Transverse colon (tissue), 4 donors: ENCODE measurements around the gene GJB4. TPM values are rescaled to one million over a fixed set of nuclear protein-coding genes. Genes with fewer than 3 reads are reported as not detected.

Source experiments
- DNase-seq: peaks from one replicate; pipeline ENCODE4 v3.0.0-alpha.2; 2019
- H3K27ac ChIP-seq, 4 donors: fragments of 200-600 bp; sonication (generic); 2 replicates each; pipeline ENCODE4 v1.5.1; 2016 to 2018; ENCODE audit warnings: inconsistent platforms in 4 of 4
- H3K27me3 ChIP-seq: fragments of 200-600 bp; sonication (generic); 2 replicates; pipeline ENCODE4 v1.5.1; 2017; ENCODE audit warnings: inconsistent platforms
- H3K36me3 ChIP-seq, 4 donors: fragments of 200-600 bp; sonication (generic); 2 replicates each; pipeline ENCODE4 v1.5.1; 2017 to 2019; ENCODE audit warnings: inconsistent platforms in 4 of 4
- H3K4me1 ChIP-seq, 4 donors: fragments of 200-600 bp; sonication (generic); 2 replicates each; pipeline ENCODE4 v1.5.1; 2017 to 2020; ENCODE audit warnings: inconsistent platforms in 4 of 4
- H3K4me3 ChIP-seq, 4 donors: fragments of 200-600 bp; sonication (generic); 1 replicate in 1 of 4; 2 replicates in 3 of 4; pipeline versions ENCODE4 v1.5.1 to v1.6.1; 2017 to 2019; ENCODE audit warnings: inconsistent platforms in 4 of 4
- H3K9me3 ChIP-seq, 2 donors: fragments of 200-600 bp; sonication (generic); 2 replicates each; pipeline ENCODE4 v1.5.1; 2017 to 2019; ENCODE audit warnings: inconsistent platforms in 2 of 2
- EP300 ChIP-seq: sonication (generic); formaldehyde crosslinking; IDR thresholded peaks from one replicate; pipeline ENCODE4 v1.6.1; 2017; ENCODE audit warnings: antibody characterized with exemption, low read depth
- POLR2A ChIP-seq: fragments of 450-650 bp; IDR thresholded peaks from one replicate; pipeline ENCODE4 v1.6.1; 2016; ENCODE audit warnings: antibody characterized with exemption, mild to moderate bottlenecking, moderate library complexity
- POLR2AphosphoS5 ChIP-seq, 3 donors: sonication (generic); formaldehyde crosslinking; IDR thresholded peaks; one replicate each; pipeline ENCODE4 v1.6.1; 2016; ENCODE audit warnings: antibody characterized with exemption in 3 of 3
- WGBS, 2 donors: methylation state at CpG; one replicate each; pipeline ENCODE4 v1.1.5; 2018; ENCODE audit warnings: low coverage in 1 of 2; 5-methylcytosine and 5-hydroxymethylcytosine counted together
- in situ Hi-C, 4 donors: fragments of 200-750 bp; cut with MboI; loops; one replicate each; pipeline versions ENCODE4 v1.15.0 to v1.15.1; 2017; ENCODE audit warnings: low sequenced_read_pairs in 3 of 4, low pct_ligation_motif_present in 1 of 4, low pct_unique_long_range_greater_than_20kb in 1 of 4
- intact Hi-C: fragments of 100-400 bp; cut with DNase I; formaldehyde crosslinking; loops from one replicate; pipeline ENCODE4 v1.15.1; 2023; ENCODE audit warnings: low total_unique reads
- total RNA-seq, 4 donors: library from RNA; depleted of rRNA; stranded (reverse); fragments of >200 nt; gene quantifications; one replicate each; pipeline ENCODE4 v1.1.0, GENCODE V29; 2016
- TF ChIP-seq, protein P1 (sequence below), 5 experiments: fragments of 200-600 bp in 3 of 5; fragments of 450-650 bp in 2 of 5; sonication (generic) in 3 of 5; IDR thresholded peaks; 1 replicate in 2 of 5; 2 replicates in 3 of 5; pipeline ENCODE4 v1.5.1; 2016 to 2017; ENCODE audit warnings: antibody characterized with exemption in 5 of 5, inconsistent platforms in 3 of 5, mild to moderate bottlenecking in 2 of 5, moderate library complexity in 1 of 5

Gene GJB4
- total RNA-seq, 4 donors from 2014 or later: 0.32 TPM; not detected in 3

GRCh38 chr1:34777519-34778321, 18.2 kb downstream of the GJB4 start:
- TF ChIP-seq EP300 (no peak), POLR2A (no peak), POLR2AphosphoS5 (IDR thresholded peaks at IDR 0.05) (no peak)
- TF ChIP-seq, protein P1, sequence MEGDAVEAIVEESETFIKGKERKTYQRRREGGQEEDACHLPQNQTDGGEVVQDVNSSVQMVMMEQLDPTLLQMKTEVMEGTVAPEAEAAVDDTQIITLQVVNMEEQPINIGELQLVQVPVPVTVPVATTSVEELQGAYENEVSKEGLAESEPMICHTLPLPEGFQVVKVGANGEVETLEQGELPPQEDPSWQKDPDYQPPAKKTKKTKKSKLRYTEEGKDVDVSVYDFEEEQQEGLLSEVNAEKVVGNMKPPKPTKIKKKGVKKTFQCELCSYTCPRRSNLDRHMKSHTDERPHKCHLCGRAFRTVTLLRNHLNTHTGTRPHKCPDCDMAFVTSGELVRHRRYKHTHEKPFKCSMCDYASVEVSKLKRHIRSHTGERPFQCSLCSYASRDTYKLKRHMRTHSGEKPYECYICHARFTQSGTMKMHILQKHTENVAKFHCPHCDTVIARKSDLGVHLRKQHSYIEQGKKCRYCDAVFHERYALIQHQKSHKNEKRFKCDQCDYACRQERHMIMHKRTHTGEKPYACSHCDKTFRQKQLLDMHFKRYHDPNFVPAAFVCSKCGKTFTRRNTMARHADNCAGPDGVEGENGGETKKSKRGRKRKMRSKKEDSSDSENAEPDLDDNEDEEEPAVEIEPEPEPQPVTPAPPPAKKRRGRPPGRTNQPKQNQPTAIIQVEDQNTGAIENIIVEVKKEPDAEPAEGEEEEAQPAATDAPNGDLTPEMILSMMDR (IDR thresholded peaks at IDR 0.05): no peak
- in situ Hi-C loops: no loop called here
- Histone ChIP-seq H3K27me3 (peaks cover 35% of the 10 kb centered on the region), H3K9me3 (no peaks in the 10 kb centered on the region), H3K4me1 (peaks cover 0 to 22% (median 18%) of the 10 kb centered on the region in 4 donors), H3K4me3 (no peak overlapping the region), H3K36me3 (no peaks in the 10 kb centered on the region), H3K27ac (no peak overlapping the region)
- no peak for DNase-seq
- intact Hi-C loops: loop anchor here (2.0 kb wide), 1 partner anchor 61 kb away; no protein-coding TSS in a partner anchor
- 52 to 54% methylated on average over 10 of the region's 10 CpGs for WGBS, 2 donors

DNA sequence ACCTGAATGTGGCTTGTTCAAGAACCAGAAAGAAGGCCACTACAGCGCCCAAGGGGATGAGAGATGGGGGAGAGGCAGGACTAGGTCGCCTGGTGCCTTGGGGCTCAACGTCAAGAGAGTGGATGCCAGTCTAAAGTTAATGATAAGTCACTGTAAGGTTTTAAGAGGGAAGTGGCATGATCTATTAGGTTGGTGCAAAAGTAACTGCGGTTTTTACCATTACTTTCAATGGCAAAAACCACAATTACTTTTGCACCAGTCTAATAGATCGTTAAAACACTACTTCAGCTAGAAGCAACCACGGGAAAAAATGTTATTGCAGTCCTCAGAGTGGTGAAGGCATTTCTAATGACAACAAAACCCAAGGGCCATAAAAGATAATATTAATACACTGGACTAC, 18.8 kb downstream of the GJB4 start:
- in situ Hi-C loops: no loop called here
- Histone ChIP-seq H3K4me3 (no peak overlapping the region), H3K36me3 (no peaks in the 10 kb centered on the region), H3K27ac (no peak overlapping the region), H3K4me1 (peaks cover 0 to 29% (median 21%) of the 10 kb centered on the region in 4 donors), H3K27me3 (peaks cover 37% of the 10 kb centered on the region), H3K9me3 (no peaks in the 10 kb centered on the region)
- DNase-seq: no peak
- WGBS, 2 donors: 70 to 91% methylated on average over 5 to 6 of the region's 6 CpGs
- intact Hi-C loops: loop anchor here (2.0 kb wide), 1 partner anchor 62 kb away; no protein-coding TSS in a partner anchor
- TF ChIP-seq EP300: no peak
- TF ChIP-seq, protein P1 (IDR thresholded peaks at IDR 0.05): no peak
- no peak for TF ChIP-seq POLR2AphosphoS5 (IDR thresholded peaks at IDR 0.05)
- no peak for TF ChIP-seq POLR2A

DNA sequence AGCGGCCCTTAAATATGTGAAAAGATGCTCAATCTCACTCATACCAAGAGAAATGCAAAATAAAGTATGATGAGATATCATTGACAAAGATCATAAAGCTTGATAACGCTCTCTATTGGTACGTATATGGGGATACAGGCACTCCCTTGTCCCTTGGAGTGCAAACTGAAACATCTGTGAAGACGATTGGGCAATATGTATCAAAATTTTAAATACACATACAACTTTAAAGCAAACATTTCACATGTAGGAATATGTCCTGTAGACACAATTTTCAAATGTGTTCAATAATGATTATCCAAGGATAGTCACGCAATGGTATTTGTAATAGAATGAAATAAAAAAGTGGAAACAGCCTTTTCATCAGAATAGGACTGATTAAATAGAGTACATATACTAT, 19.5 kb downstream of the GJB4 start:
- no peak overlapping the region for H3K4me3 ChIP-seq
- no peaks in the 10 kb centered on the region for H3K9me3 ChIP-seq
- TF ChIP-seq, protein P1 (IDR thresholded peaks at IDR 0.05): no peak
- no peak for TF ChIP-seq POLR2A
- TF ChIP-seq EP300: no peak
- TF ChIP-seq POLR2AphosphoS5 (IDR thresholded peaks at IDR 0.05): no peak
- peaks cover 37% of the 10 kb centered on the region for H3K27me3 ChIP-seq
- WGBS, 2 donors: 70 to 82% methylated on average over 5 of the region's 5 CpGs
- intact Hi-C loops (loop anchor here (2.0 kb wide), 1 partner anchor 62 kb away; no protein-coding TSS in a partner anchor), in situ Hi-C loops (no loop called here)
- no peaks in the 10 kb centered on the region for H3K36me3 ChIP-seq
- no peak overlapping the region for H3K27ac ChIP-seq
- peaks cover 0 to 33% (median 22%) of the 10 kb centered on the region in 4 donors for H3K4me1 ChIP-seq
- no peak for DNase-seq

DNA sequence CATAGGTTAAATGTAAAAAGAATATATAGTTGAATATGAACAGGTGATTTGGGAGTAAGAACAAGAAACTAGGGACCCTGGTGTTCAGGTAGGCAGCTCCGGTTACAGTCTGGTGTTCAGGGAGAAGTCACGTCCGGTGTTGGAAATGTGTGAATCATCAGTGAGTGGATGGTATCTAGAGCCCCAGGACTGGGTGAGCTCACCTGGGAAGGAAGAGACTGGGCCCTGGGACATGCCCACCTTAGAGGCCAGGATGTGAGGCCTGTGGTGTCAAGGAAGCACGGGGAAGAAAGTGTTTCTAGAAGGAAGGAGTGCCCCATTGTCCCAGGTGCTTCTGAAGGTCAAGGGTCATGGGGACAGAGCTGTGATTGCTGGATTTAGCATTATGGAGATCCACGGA, 20.0 kb downstream of the GJB4 start:
- TF ChIP-seq POLR2A (no peak), POLR2AphosphoS5 (IDR thresholded peaks at IDR 0.05) (no peak)
- in situ Hi-C loops: no loop called here

More for the DNA sequence above, 20.0 kb downstream of the GJB4 start:
- Histone ChIP-seq H3K36me3 (no peaks in the 10 kb centered on the region), H3K27me3 (peaks cover 37% of the 10 kb centered on the region), H3K4me3 (no peak overlapping the region), H3K4me1 (peaks cover 0 to 37% (median 22%) of the 10 kb centered on the region in 4 donors), H3K27ac (no peak overlapping the region), H3K9me3 (no peaks in the 10 kb centered on the region)
- no peak for DNase-seq
- intact Hi-C loops: loop anchor here (2.0 kb wide), 1 partner anchor 63 kb away; no protein-coding TSS in a partner anchor
- WGBS, 2 donors: 77 to 79% methylated on average over 5 of the region's 5 CpGs
